Lung (tissue), 12 donors: ENCODE data around the gene SLC35A4. TPM values are rescaled to one million over a fixed set of nuclear protein-coding genes. Genes with fewer than 3 reads are reported as not detected.

ENCODE experiments used
- ATAC-seq: fragments of 200-7000 bp; cut with Tn5 transposase; one replicate; pipeline ENCODE4 v1.9.1; 2020; ENCODE audit warnings: moderate number of reproducible peaks; ENCODE audit not compliant: insufficient read depth, low FRiP score
- DNase-seq, 3 donors: peaks; one replicate each; pipeline ENCODE4 v3.0.0-alpha.2; 2013 to 2017
- H3K27ac ChIP-seq, 2 donors: one replicate each; pipeline ENCODE4 v1.5.1; 2013; ENCODE audit warnings: mild to moderate bottlenecking in 2 of 2, moderate library complexity in 2 of 2, control low read depth in 1 of 2, inconsistent platforms in 1 of 2, low read depth in 1 of 2, low read length in 1 of 2
- H3K27me3 ChIP-seq, 3 donors: one replicate each; pipeline ENCODE4 v1.5.1; 2013; ENCODE audit warnings: low read length in 2 of 3; ENCODE audit not compliant: control insufficient read depth in 3 of 3, insufficient read depth in 3 of 3
- H3K36me3 ChIP-seq, 4 donors: one replicate each; pipeline ENCODE4 v1.5.1; 2013; ENCODE audit warnings: low read length in 4 of 4, mild to moderate bottlenecking in 1 of 4, moderate library complexity in 1 of 4; ENCODE audit not compliant: control insufficient read depth in 4 of 4, insufficient read depth in 4 of 4
- H3K4me1 ChIP-seq, 5 donors: one replicate each; pipeline ENCODE4 v1.5.1; 2013; ENCODE audit warnings: low read length in 5 of 5, mild to moderate bottlenecking in 2 of 5, moderate library complexity in 1 of 5; ENCODE audit not compliant: control insufficient read depth in 5 of 5, insufficient read depth in 5 of 5
- H3K4me3 ChIP-seq: one replicate; pipeline ENCODE4 v1.5.1; 2013; ENCODE audit warnings: mild to moderate bottlenecking, control low read depth, moderate library complexity
- H3K9ac ChIP-seq, 2 donors: one replicate each; pipeline ENCODE4 v1.5.1; 2013; ENCODE audit warnings: low read length in 2 of 2, control low read depth in 1 of 2; ENCODE audit not compliant: insufficient read depth in 1 of 2
- H3K9me3 ChIP-seq, 4 donors: one replicate each; pipeline ENCODE4 v1.5.1; 2013; ENCODE audit warnings: low read length in 3 of 4, mild to moderate bottlenecking in 1 of 4, moderate library complexity in 1 of 4; ENCODE audit not compliant: control insufficient read depth in 4 of 4, insufficient read depth in 3 of 4
- CTCF ChIP-seq: IDR thresholded peaks from 2 replicates; pipeline ENCODE4 v1.5.1; 2012; ENCODE audit warnings: mild to moderate bottlenecking; ENCODE audit errors: control extremely low read depth, extremely low read depth
- whole genome bisulfite sequencing, 2 donors: extraction: QIAGEN DNeasy Blood & Tissue Kit; methylation state at CpG; one replicate each; pipeline ENCODE4 v1.1.7; 2013; 5-methylcytosine and 5-hydroxymethylcytosine counted together
- polyA plus RNA-seq, 2 donors: library from polyadenylated mRNA; stranded (reverse); fragments of 200-250 nt; gene quantifications; one replicate each; pipeline ENCODE4 v1.2.1, GENCODE V29; 2013
- total RNA-seq, 2 donors: library from RNA; depleted of rRNA in 1 of 2; stranded (reverse); fragments of >200 nt in 1 of 2; gene quantifications; one replicate each; pipeline ENCODE4 v1.2.1, GENCODE V29; 2014 to 2021
- donor health status: control.
- donor health status: control.
- donor health status: Bipolar disorder and iron deficiency.
- donor health status: healthy.
- donor health status: DM: yes; HTN: yes; CAD: no.

Gene SLC35A4
- total and polyA plus RNA-seq, 4 donors = 10.7 to 94.4 (median 66.3) TPM

- no peaks in the 10 kb centered on the region for H3K9me3 ChIP-seq
- H3K36me3 ChIP-seq = peaks cover 0 to 24% (median 18%) of the 10 kb centered on the region in 4 donors
- H3K27me3 ChIP-seq = no peaks in the 10 kb centered on the region
- ATAC-seq = no peak
- no peak for DNase-seq
- no peak overlapping the region for H3K4me3 ChIP-seq
- H3K27ac ChIP-seq = peak overlapping the region in 1 of 2 donors; percentile 74
- peaks cover 5 to 37% (median 25%) of the 10 kb centered on the region in 5 donors for H3K4me1 ChIP-seq
- 91 to 95% methylated on average over 22 of the region's 22 CpGs for WGBS, 2 donors
- no peak overlapping the region for H3K9ac ChIP-seq
- TF ChIP-seq CTCF = no peak
Measured at GRCh38 chr5:140567136-140567818, 2.6 kb downstream of the SLC35A4 start.

GRCh38 chr5:140567871-140568270 lies 3.2 kb downstream of the SLC35A4 start:
- Histone ChIP-seq H3K36me3 (peaks cover 0 to 24% (median 18%) of the 10 kb centered on the region in 4 donors), H3K4me1 (peaks cover 5 to 37% (median 25%) of the 10 kb centered on the region in 5 donors), H3K27me3 (no peaks in the 10 kb centered on the region), H3K4me3 (no peak overlapping the region), H3K9me3 (no peaks in the 10 kb centered on the region), H3K9ac (no peak overlapping the region), H3K27ac (no peak overlapping the region)
- ATAC-seq = no peak
- no peak for DNase-seq
- 97 to 99% methylated on average over 13 of the region's 13 CpGs for WGBS, 2 donors
- TF ChIP-seq CTCF = no peak

- no peaks in the 10 kb centered on the region for H3K9me3 ChIP-seq
- peaks cover 2 to 33% (median 23%) of the 10 kb centered on the region in 5 donors for H3K4me1 ChIP-seq
- DNase-seq (no peak), ATAC-seq (no peak)
- H3K36me3 ChIP-seq = peaks cover 0 to 24% (median 18%) of the 10 kb centered on the region in 4 donors
- TF ChIP-seq CTCF = no peak
- no peak overlapping the region for H3K9ac ChIP-seq
- H3K27ac ChIP-seq = peak overlapping the region; percentile 10 to 83
- 86 to 96% methylated on average over 2 of the region's 2 CpGs for WGBS, 2 donors
- H3K4me3 ChIP-seq = no peak overlapping the region
- H3K27me3 ChIP-seq = no peaks in the 10 kb centered on the region
Measured at GRCh38 chr5:140568443-140569063, 3.9 kb downstream of the SLC35A4 start.
